NCI-H128 (cell line): Measurements from ENCODE around the gene GAP43.
"Not testable (repeated sequence)": the region's sequence is repeated elsewhere in the genome, so short reads cannot be mapped to it uniquely, and the experiment has no call there.

Source experiments
- DNase-seq: peaks from one replicate; lab custom pipeline; 2025; ENCODE audit not compliant: unreplicated experiment; lab: John Stamatoyannopoulos, UW

The GAP43 gene

DNA sequence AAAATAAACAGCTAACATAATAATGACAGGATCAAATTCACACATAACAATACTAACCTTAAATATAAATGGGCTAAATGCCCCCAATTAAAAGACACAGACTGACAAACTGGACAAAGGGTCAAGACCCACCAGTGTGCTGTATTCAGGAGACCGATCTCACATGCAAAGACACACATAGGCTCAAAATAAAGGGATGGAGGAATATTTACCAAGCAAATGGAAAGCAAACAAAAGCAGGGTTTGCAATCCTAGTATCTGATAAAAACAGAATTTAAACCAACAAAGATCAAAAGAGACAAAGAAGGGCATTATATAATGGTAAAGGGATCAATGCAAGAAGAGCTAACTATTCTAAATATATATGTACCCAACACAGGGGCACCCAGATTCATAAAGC lies 129.7 kb downstream of the GAP43 start:
- DNase-seq: not testable (repeated sequence)

DNA sequence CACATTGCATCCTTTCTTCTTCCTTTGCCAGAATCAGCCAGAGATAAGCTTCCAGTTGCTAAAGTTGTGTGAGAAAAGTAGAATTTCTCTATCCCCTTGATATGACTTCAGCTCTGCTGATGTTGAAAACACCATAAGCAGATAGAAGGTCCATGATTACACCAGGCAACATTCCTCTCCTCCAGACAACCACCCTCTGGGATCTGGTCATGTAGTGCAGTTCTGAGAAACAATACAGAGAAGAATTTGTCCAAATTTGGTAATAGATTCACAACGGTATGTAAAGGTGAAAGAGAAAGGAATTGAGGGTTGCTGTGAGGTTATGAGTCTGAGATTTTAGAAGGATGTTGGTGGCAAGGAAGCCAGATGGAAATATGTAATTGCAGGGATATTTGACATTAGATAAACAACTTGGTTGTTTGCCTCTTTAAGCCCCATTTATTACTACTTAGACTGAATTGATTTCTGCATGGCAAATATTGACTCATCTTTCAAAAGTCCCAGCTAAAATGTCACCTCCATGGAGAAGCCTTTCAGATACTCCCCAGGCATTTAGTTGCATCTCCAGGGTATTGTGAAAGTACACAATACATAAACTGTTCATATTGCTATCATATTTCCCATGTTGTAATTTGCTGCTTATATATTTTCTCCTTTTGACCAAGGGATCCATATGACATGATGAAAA lies 134.9 kb downstream of the GAP43 start:
- DNase-seq: no peak

DNA sequence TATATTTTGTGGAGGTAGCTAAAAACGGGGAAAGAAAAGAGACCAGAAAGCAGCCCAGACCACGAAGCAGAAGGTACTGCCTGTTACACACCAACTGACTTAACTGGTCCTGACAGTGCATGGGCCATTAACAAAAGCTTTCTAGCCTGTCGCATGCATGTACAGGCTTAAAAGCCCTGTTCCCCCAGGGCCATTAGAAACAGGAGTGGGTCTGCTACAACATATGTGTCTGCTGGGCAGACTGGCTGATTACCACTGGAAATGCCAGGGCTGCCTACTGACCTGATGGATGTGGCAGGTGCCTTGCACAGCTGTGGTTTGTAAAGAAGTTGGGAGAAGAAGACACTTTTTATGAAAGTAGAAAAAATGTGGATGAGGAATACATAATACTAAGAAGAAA lies 137.4 kb downstream of the GAP43 start:
- no peak for DNase-seq

DNA sequence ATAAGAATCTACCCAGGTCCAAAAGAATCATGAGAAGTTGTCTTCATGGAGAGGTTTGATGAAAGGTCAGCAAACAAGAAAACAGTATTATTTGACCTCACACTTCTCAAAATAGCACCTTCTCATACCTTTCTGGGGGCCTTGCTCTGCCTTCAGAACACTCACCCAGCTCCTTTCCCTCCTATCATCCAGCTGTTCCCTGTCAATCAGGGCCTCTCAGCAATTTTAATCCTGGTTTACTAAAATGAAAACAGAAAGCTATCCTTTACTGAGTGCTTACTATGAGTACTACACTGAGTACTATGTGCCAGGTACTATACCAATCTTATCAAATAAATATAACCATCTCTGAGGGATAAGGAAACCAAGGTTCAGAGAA lies 138.6 kb downstream of the GAP43 start:
- DNase-seq: no peak

DNA sequence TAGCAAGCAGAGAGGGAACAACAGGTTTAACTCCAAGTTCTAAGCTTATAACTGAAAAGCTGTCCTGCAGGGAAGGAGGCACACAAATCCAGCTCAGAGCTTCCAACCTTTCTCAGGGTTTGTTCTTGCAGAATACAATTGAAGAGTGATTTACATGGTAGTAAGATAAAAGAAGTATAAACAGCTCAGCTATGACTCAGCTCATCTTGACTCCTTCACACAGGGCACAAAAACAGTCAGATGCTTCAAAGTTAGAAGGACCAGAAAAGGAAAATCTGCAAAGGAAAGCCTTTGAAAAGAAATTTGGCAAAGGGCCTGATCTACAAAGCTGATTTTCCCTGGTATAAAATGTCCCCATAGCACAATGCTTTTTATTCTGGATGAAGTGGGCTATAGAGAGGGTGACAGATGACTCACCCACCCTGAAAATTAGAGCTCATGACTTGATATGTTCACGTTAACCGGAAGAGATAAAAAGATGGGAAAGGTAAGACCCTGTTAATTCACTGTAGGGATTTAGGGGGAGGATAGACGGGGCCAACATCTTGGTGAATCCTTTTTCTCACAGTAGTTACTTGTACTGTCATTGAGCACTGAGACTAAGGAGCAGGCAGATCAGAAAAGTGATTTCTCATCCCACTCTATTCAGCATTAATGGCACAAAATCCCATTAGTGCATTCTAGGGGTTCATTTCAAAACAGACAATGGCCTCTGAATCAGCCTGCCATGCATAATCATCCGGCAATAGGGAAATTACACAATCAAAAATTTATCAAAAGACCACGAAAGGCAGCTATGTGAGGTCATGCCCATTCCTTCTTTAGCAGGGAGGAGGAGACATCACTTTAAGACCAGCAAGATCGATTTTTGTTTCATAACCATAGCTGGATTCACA lies 143.5 kb downstream of the GAP43 start:
- no peak for DNase-seq

DNA sequence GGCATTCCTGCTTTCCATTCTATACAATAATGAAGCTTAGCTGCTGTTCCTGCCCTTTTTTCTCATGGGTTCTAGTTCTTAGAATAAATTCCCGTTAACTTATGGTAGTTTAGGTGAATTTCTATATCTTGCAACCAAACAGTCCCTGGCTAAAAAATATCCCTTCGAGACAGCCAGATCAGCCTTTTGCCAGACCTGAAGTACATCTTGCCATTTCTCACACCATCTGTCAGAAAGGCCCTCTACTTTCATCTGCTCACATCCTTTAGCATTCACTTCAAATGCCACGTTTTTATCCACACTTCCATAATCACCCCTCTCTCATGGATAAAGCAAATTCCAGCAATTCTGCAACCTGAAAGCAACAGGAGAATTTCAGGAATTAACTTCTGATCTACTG lies 145.4 kb downstream of the GAP43 start:
- DNase-seq: no peak
